Sigmoid colon (tissue), 7 donors: ENCODE results near the gene N4BP2. TPM values are rescaled to one million over a fixed set of nuclear protein-coding genes. Genes with fewer than 3 reads are reported as not detected.
"Not testable (repeated sequence)": the region's sequence is repeated elsewhere in the genome, so short reads cannot be mapped to it uniquely, and the experiment has no call there.

Source experiments
- DNase-seq: peaks from one replicate; pipeline ENCODE4 v3.0.0-alpha.2; 2019
- H3K27ac ChIP-seq, 4 donors: fragments of 200-600 bp; sonication (generic); one replicate each; pipeline ENCODE4 v1.5.1; 2016 to 2019; ENCODE audit warnings: mild to moderate bottlenecking in 1 of 4
- H3K27me3 ChIP-seq, 3 donors: fragments of 200-600 bp; sonication (generic); one replicate each; pipeline ENCODE4 v1.5.1; 2019; ENCODE audit warnings: mild to moderate bottlenecking in 1 of 3
- H3K36me3 ChIP-seq, 4 donors: fragments of 200-600 bp; sonication (generic); one replicate each; pipeline ENCODE4 v1.5.1; 2016 to 2019
- H3K4me1 ChIP-seq, 4 donors: fragments of 200-600 bp; sonication (generic); one replicate each; pipeline ENCODE4 v1.5.1; 2017 to 2019
- H3K4me3 ChIP-seq, 4 donors: fragments of 200-600 bp; sonication (generic); one replicate each; pipeline ENCODE4 v1.5.1; 2017 to 2019; ENCODE audit warnings: mild to moderate bottlenecking in 2 of 4, moderate library complexity in 1 of 4
- H3K9me3 ChIP-seq, 4 donors: fragments of 200-600 bp in 3 of 4; sonication (generic) in 3 of 4; one replicate each; pipeline versions ENCODE4 v1.5.1 to v1.6.1; 2013 to 2019
- CTCF ChIP-seq, 4 experiments: fragments of 450-650 bp in 3 of 4; fragments of 200-600 bp in 1 of 4; IDR thresholded peaks; one replicate each; pipeline ENCODE4 v1.5.1; 2016 to 2019; ENCODE audit warnings: antibody characterized with exemption in 4 of 4, mild to moderate bottlenecking in 3 of 4, moderate library complexity in 2 of 4
- EP300 ChIP-seq, 4 donors: sonication (generic); formaldehyde crosslinking; IDR thresholded peaks; one replicate each; pipeline ENCODE4 v1.6.1; 2017; ENCODE audit warnings: antibody characterized with exemption in 4 of 4
- POLR2A ChIP-seq, 2 donors: fragments of 450-650 bp; IDR thresholded peaks; one replicate each; pipeline ENCODE4 v1.6.1; 2016; ENCODE audit warnings: antibody characterized with exemption in 2 of 2, mild to moderate bottlenecking in 2 of 2, moderate library complexity in 2 of 2
- POLR2AphosphoS5 ChIP-seq, 4 donors: sonication (generic); formaldehyde crosslinking; IDR thresholded peaks; one replicate each; pipeline ENCODE4 v1.6.1; 2017; ENCODE audit warnings: antibody characterized with exemption in 4 of 4
- WGBS, 2 donors: extraction: QIAGEN DNeasy Blood & Tissue Kit; methylation state at CpG; one replicate each; pipeline ENCODE4 v1.1.7; 2013; 5-methylcytosine and 5-hydroxymethylcytosine counted together
- intact Hi-C: fragments of 100-400 bp; cut with DNase I; formaldehyde crosslinking; loops from one replicate; pipeline ENCODE4 v1.15.1; 2023
- polyA plus RNA-seq, 3 donors: library from polyadenylated mRNA; stranded (reverse); fragments of 200-250 nt; gene quantifications; one replicate each; pipeline ENCODE4 v1.2.3, GENCODE V29; 2013
- total RNA-seq, 4 donors: library from RNA; depleted of rRNA; stranded (reverse); fragments of >200 nt; gene quantifications; one replicate each; pipeline ENCODE4 v1.1.0, GENCODE V29; 2016
- donor health status: healthy with polysubstance abuse.
- donor health status: Bipolar disorder and iron deficiency.
- donor health status: healthy.

Gene N4BP2
- total and polyA plus RNA-seq, 7 donors: 1.4 to 11.9 (median 7.9) TPM

GRCh38 chr4:40066651-40067050, 10.0 kb downstream of the N4BP2 start:
- no peak overlapping the region for H3K27ac ChIP-seq
- H3K27me3 ChIP-seq: no peaks in the 10 kb centered on the region
- TF ChIP-seq CTCF (IDR thresholded peaks at IDR 0.05) (no peak), POLR2A (IDR thresholded peaks at IDR 0.05) (no peak), EP300 (IDR thresholded peaks at IDR 0.05) (no peak), POLR2AphosphoS5 (IDR thresholded peaks at IDR 0.05) (no peak)
- no peaks in the 10 kb centered on the region for H3K9me3 ChIP-seq
- no peak overlapping the region for H3K4me3 ChIP-seq
- H3K4me1 ChIP-seq: no peaks in the 10 kb centered on the region
- 88 to 96% methylated on average over 3 of the region's 3 CpGs for WGBS, 2 donors
- no peak for DNase-seq
- no peaks in the 10 kb centered on the region for H3K36me3 ChIP-seq
- intact Hi-C loops: no loop called here

GRCh38 chr4:40070387-40070786, 13.7 kb downstream of the N4BP2 start:
- no peak for DNase-seq
- Histone ChIP-seq H3K9me3 (no peaks in the 10 kb centered on the region), H3K4me1 (no peaks in the 10 kb centered on the region), H3K36me3 (peaks cover 0 to 21% (median 0%) of the 10 kb centered on the region in 4 donors), H3K27ac (no peak overlapping the region), H3K27me3 (no peaks in the 10 kb centered on the region), H3K4me3 (no peak overlapping the region)
- 95% methylated on average over 1 of the region's 1 CpG for WGBS, 2 donors
- intact Hi-C loops: no loop called here
- TF ChIP-seq CTCF (IDR thresholded peaks at IDR 0.05) (no peak), POLR2AphosphoS5 (IDR thresholded peaks at IDR 0.05) (no peak), EP300 (IDR thresholded peaks at IDR 0.05) (no peak), POLR2A (IDR thresholded peaks at IDR 0.05) (no peak)

DNA sequence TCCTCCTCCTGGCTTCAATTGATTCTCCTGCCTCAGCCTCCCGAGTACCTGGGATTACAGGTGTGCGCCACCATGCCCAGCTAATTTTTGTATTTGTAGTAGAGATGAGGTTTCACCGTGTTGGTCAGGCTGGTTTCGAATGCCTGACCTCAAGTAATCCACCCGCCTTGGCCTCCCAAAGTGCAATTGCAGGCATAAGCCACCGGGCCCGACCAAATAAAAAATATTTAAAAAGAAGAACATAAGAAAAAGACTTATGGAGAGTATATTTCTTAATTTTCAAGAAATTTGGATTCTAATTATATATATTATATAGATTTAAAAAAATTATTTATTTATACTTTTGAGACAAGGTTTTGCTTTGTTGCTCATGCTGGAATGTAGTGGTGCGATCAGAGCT, 29.8 kb downstream of the N4BP2 start:
- TF ChIP-seq CTCF (IDR thresholded peaks at IDR 0.05) (no peak), POLR2A (IDR thresholded peaks at IDR 0.05) (no peak), EP300 (IDR thresholded peaks at IDR 0.05) (no peak), POLR2AphosphoS5 (IDR thresholded peaks at IDR 0.05) (no peak)
- Histone ChIP-seq H3K4me1 (no peaks in the 10 kb centered on the region), H3K36me3 (no peaks in the 10 kb centered on the region), H3K27me3 (no peaks in the 10 kb centered on the region), H3K4me3 (no peak overlapping the region), H3K27ac (no peak overlapping the region), H3K9me3 (no peaks in the 10 kb centered on the region)
- intact Hi-C loops: no loop called here
- WGBS, 2 donors: 97% methylated on average over 8 of the region's 8 CpGs
- DNase-seq: no peak

GRCh38 chr4:40087799-40088366, 31.2 kb downstream of the N4BP2 start:
- no peaks in the 10 kb centered on the region for H3K36me3 ChIP-seq
- intact Hi-C loops: no loop called here
- no peak for DNase-seq
- H3K9me3 ChIP-seq: no peaks in the 10 kb centered on the region
- no peaks in the 10 kb centered on the region for H3K4me1 ChIP-seq
- H3K27me3 ChIP-seq: no peaks in the 10 kb centered on the region
- no peak overlapping the region for H3K4me3 ChIP-seq
- 81 to 95% methylated on average over 10 of the region's 10 CpGs for WGBS, 2 donors
- TF ChIP-seq CTCF (IDR thresholded peaks at IDR 0.05) (no peak), POLR2AphosphoS5 (IDR thresholded peaks at IDR 0.05) (no peak), POLR2A (IDR thresholded peaks at IDR 0.05) (no peak), EP300 (IDR thresholded peaks at IDR 0.05) (no peak)
- no peak overlapping the region for H3K27ac ChIP-seq

- H3K27ac ChIP-seq, H3K9me3 ChIP-seq, intact Hi-C loops, DNase-seq, H3K36me3 ChIP-seq, H3K4me1 ChIP-seq, H3K27me3 ChIP-seq, H3K4me3 ChIP-seq: not testable (repeated sequence)
- WGBS, 2 donors: 97 to 98% methylated on average over 10 of the region's 10 CpGs
Observed at GRCh38 chr4:40093400-40093799, 36.8 kb downstream of the N4BP2 start.
